HG03521 (cell line): Measurements from ENCODE around the gene ZBTB20.
A peak's percentile ranks its signal among the peaks of the same experiment; 100 is the strongest.

Experiments used
- ATAC-seq: cut with Tn5 transposase; IDR thresholded peaks from one replicate; pipeline ENCODE4 v1.9.1; 2021; ENCODE audit warnings: mild to moderate bottlenecking, moderate library complexity; ENCODE audit not compliant: unreplicated experiment

ZBTB20 gene

DNA sequence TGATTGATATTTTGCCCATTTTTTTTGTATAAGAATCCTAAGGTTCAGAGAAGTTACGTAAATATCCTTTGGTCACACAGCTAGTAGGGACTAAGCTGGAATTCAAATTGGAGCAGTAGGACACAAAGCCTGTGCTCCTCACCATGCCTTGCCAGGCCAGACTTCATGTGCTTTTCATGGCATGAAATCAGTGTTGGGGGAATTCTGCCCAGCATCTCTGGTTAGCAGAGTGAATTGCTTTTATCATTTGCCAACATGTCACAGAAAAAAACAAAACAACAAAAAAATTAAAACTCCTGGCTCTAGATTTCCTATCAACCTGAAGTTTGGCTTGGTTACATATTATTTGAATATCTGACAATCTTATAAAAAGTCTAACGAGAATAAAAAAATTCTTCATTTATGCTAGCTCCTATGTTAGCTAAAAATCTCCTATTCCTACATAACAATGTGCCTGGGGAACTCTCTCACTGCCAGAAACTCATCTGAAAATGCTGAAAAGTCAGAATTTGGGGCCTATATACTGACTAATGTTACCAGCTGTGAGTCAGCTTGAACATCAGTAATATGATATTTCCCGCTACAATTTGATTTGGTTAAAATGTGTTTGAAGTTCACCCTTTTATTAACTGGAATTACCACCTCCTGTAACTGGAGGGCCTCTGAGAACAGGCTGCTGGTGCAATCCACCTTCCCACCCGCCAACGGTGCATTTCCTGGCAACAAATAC lies 711.5 kb downstream of the ZBTB20 start:
- ATAC-seq = no peak

DNA sequence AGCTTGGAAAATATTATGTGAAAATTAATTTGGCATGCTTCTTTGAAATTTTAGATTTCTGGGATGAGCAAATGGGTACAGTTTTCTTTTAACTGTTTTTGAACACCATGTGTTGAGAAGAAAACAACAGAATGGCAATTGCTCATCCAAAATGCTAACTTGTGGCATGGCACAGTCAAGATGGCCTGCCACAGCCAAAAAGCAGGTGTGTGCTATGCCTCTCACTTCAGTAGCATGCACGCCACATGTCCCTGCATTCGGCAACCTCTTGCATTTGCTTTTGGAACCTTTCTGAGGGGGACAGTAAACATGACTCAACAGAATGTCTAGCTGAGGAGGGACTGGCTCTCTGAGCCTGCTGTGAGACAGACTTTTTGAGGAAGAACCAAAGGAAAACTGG lies 714.8 kb downstream of the ZBTB20 start:
- ATAC-seq = no peak

GRCh38 chr3:114428044-114428595 lies 719.0 kb downstream of the ZBTB20 start:
- ATAC-seq = peak; percentile 91

DNA sequence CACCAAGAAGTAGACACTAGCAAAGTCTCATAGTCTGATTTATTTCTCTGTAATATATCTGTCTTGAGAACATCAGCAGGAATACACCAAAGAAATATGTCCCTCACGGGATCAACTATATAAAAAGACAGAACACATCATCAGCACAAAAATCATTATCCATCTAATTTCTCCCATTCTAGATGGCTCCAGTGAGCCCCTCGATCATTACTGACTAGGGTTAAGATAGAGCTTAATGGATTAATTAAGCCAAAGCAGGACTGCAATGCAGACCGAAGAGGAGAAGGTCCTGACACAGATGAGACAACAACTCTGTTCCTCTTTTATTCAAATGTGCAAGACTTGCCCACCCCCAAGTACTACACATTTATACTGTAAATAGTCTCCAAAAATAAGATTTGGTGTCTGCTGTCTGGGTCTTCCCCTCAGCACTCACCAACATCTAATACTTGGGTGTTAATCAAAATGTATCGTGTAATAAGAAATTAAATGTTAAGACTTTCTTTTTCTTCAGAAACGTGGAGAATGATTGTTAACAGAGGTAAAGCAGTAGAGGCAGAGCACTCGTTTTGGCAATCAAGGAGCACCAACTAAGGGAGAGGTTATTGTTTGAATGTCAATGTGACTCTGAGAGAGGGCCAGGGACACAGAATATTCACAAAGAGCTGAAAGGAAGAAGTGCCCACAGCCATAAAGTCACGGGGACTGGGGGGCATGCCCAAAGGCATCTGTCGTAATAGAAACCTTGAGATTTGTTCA lies 719.6 kb downstream of the ZBTB20 start:
- no peak for ATAC-seq

GRCh38 chr3:114424337-114424736 lies 722.8 kb downstream of the ZBTB20 start:
- ATAC-seq = no peak

- ATAC-seq = no peak
These were observed 725.9 kb downstream of the ZBTB20 start for GRCh38 chr3:114421204-114421603.

DNA sequence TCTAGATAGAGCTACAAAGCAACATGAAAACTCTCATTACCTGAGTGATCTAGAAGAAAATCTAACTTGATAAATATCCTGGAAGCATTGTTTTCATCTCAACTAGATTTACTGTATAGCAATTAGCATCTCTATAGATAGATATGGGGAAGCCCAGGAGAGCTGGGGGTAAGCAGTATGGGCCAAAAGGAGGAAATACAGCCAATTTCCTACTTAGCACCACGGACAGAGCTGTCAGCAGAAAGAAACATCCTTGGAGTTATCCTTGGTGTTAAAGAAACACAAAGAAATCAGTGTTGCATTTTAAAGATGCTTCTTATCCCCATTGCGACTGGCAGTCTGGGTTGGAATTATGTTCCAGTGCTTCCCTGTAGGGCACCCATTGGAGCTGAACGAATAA lies 727.0 kb downstream of the ZBTB20 start:
- no peak for ATAC-seq

DNA sequence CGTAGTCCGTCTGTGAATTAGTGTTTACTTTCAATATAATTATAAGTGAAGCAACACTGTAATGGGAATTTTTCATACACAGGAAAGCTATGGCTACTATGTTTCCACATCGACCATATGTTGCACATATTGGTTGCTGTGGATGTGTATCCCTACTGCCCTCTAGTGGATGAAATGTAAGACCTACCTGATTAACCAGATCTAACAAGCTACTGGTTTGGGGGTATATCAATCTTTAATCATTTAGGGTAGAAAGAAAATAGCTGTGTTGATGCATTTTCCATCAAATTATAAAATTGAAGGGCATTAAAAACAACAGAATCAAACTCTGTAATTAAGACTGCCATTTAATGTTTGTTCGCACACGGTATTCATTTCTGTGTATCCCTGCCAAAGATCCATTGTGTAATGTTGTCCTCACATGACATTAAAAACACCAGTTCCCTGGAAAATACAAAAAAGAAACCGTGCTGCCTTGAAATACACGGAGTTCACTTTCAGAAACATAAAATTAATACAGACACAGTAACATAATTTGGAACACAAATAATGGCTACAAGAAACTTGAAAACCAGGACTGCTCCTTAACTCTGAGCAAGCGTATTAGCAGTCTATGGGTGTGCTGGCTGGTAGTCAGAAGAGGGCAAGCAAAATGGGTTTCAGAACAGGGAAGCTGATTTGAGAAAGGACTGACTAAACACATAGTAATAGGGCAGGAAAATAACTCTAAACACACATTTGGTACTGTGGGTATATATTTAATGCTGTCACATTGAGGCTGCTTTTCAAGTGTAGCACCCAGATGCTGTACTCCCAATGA lies 728.2 kb downstream of the ZBTB20 start:
- ATAC-seq = peak; percentile 62

GRCh38 chr3:114418107-114418506 lies 729.0 kb downstream of the ZBTB20 start:
- peak; percentile 68 for ATAC-seq

DNA sequence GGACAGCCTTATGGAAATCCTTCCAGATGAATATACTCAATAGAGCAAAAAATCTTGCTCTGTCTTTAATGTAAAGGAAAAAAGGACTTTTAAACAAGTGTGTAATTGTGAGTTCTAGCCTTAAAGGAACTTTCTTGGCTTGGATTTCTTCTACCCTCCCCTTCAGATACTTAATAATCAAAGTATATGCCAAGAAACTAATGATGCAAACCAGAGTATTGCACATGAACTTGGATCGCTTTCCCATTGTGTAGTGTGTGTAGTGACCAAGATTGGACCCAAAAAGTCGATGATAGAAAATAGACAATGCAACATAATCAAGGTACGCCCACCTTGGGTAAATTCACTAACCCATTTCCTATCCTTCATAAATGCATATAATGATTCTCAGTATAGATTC lies 729.4 kb downstream of the ZBTB20 start:
- peak; percentile 7 for ATAC-seq

DNA sequence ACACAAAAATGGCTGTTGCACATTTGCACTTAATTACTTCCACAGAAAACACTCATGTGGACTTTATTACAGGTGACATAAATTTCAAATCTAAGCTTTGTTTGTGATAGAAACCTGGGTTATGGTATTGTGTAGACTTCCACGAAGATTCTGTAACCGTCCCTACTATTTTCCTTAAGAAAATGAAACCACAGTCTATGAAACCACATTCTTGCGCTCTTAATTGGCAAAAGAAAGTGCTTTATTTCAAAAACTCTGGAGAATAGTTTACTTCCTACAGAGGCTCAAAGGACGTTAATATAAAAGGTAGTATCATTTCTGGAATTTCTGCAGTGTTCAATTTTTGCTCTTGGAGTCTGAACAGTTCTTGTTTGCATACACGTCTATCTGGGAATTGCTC lies 729.8 kb downstream of the ZBTB20 start:
- no peak for ATAC-seq

GRCh38 chr3:114411811-114412803 lies 735.0 kb downstream of the ZBTB20 start:
- ATAC-seq = no peak

DNA sequence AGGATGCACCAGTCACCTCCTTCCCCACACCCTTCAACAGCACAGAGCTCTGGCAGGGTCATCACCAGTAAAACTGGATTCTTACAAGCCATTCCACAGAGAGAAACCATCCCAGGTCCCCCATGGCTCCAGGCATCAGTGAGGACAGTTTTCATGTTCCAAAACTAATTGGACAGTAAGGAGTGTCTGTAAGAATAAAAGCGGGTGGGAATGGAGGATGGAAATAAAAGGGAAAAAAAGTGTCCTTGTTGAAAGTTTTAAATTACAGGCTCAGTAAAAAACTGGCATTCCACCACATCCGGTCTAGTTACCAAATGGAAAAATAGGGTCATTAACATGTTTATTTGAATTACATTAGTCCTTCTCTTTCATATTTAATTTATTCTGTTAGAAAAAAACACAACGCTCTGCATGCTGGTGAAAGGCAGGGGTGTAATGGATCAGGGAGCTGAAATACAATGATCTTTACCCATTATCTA lies 735.9 kb downstream of the ZBTB20 start:
- ATAC-seq = no peak

GRCh38 chr3:114408736-114409670 lies 738.1 kb downstream of the ZBTB20 start:
- no peak for ATAC-seq

DNA sequence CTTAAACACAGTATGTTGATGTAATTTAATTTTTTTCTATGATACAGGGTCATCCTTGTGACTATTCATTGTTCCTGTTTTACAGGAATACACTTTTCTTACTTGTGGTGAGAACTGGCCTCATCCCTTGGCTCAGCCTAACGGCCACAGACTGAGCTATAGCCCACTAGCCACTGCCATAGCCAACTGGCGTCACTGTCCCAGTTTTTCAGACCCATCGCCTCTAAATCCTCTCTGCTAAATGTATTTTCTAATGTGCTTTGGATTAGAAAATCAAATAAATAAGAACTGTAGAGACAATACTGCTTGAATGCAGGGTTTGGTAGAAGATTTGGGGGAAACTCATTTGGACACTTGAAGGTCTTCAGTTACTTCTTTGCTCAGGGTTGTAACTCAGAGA lies 740.2 kb downstream of the ZBTB20 start:
- ATAC-seq = no peak

GRCh38 chr3:114406286-114406685 lies 740.8 kb downstream of the ZBTB20 start:
- ATAC-seq = no peak

DNA sequence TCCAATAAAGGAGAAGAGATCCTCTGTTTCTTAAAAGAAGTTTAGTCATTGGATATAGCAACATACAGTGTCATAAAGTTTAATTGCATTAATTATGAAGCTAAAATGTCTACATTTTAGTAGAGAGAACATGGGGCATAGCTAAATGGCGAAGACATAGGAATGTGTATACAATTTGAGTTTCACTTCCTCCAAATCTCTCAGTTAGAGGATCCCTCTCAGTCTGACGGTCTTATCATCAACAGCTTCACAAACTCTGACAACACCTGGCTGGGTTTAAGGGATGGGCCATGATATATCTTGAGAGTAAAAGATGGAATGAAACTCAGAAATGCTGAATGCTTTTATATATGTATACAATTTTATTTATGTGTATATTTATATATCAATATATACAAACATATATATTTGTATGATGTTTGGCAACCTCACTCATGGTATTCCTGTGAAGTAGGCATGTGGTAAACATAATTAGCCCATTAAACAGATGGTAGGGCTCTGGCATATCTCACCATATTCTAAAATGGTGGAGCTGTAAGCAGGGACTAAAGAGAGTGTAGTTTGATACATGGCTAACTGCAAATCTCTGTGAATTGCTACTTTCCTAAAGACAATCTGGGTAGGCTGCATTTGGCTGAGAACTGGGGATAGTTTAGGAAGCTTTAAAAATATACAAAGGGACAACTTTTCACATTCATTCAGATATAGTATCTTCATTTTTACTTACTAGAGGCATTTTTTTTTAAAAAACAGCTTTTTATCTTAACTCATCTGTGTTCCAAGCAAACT lies 741.7 kb downstream of the ZBTB20 start:
- ATAC-seq = peak; percentile 50

DNA sequence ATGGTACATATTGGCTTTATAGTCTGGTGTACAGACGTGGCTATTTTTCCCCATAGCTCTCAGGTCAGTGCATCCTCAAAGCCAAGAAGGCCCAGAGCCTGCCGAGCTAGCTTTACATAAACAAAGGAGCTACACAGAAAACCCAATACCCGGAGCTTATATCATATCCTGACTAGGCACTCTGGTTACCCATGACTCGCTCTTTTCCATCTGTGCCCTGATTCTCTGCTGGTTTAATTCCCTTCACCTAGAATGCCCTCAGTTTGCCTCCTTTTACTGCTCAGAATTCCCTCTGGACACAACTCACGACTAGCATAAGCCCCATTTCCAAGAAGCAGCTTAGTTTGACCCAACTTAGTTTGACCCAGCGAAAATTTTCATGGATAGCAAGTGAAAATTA lies 742.5 kb downstream of the ZBTB20 start:
- ATAC-seq = no peak
